ENCODE results near the gene ATP10A. TPM values are rescaled to one million over a fixed set of nuclear protein-coding genes. Genes with fewer than 3 reads are reported as not detected.
"Not testable (repeated sequence)": the region's sequence is repeated elsewhere in the genome, so short reads cannot be mapped to it uniquely, and the experiment has no call there.

Gene ATP10A
- total RNA-seq, 4 donors from 2014 or later = 1.4 to 10.0 (median 3.6) TPM

GRCh38 chr15:25883463-25884259, 20.5 kb upstream of the ATP10A start:
- no peaks in the 10 kb centered on the region for H3K36me3 ChIP-seq

GRCh38 chr15:25882466-25882865, 19.3 kb upstream of the ATP10A start:
- Histone ChIP-seq H3K27ac (no peak overlapping the region), H3K4me1 (no peaks in the 10 kb centered on the region), H3K27me3 (no peaks in the 10 kb centered on the region), H3K4me3 (no peak overlapping the region), H3K36me3 (no peaks in the 10 kb centered on the region), H3K9me3 (no peaks in the 10 kb centered on the region)
- in situ Hi-C loops (cut with MboI; ENCODE audit: low pct_ligation_motif_present in 1 of 4, low pct_unique_long_range_greater_than_20kb in 1 of 4, low sequenced_read_pairs in 3 of 4) = loop anchor here in 1 of 4 donors (25.0 kb wide), 1 partner anchor 105 kb away; no protein-coding TSS in a partner anchor
- 73 to 86% methylated on average over 2 of the region's 2 CpGs for WGBS, 2 donors (ENCODE audit: low coverage in 1 of 2)
- intact Hi-C loops (cut with DNase I; ENCODE audit: low total_unique reads) = no loop called here
- no peak for DNase-seq
- TF ChIP-seq POLR2A (IDR thresholded peaks at IDR 0.05) (no peak), POLR2AphosphoS5 (IDR thresholded peaks at IDR 0.05) (no peak), EP300 (IDR thresholded peaks at IDR 0.05; ENCODE audit: low read depth) (no peak), CTCF (IDR thresholded peaks at IDR 0.05) (no peak)

More at GRCh38 chr15:25883463-25884259, 20.5 kb upstream of the ATP10A start:
- H3K27ac ChIP-seq = no peak overlapping the region
- no peak for DNase-seq
- WGBS, 2 donors (ENCODE audit: low coverage in 1 of 2) = 48 to 63% methylated on average over 5 to 6 of the region's 6 CpGs
- H3K9me3 ChIP-seq = no peaks in the 10 kb centered on the region
- no peaks in the 10 kb centered on the region for H3K27me3 ChIP-seq
- TF ChIP-seq POLR2AphosphoS5 (IDR thresholded peaks at IDR 0.05) (no peak), POLR2A (IDR thresholded peaks at IDR 0.05) (no peak), CTCF (IDR thresholded peaks at IDR 0.05) (no peak), EP300 (IDR thresholded peaks at IDR 0.05; ENCODE audit: low read depth) (no peak)
- H3K4me3 ChIP-seq = no peak overlapping the region
- H3K4me1 ChIP-seq = no peaks in the 10 kb centered on the region
- in situ Hi-C loops (cut with MboI; ENCODE audit: low pct_ligation_motif_present in 1 of 4, low pct_unique_long_range_greater_than_20kb in 1 of 4, low sequenced_read_pairs in 3 of 4) (loop anchor here in 1 of 4 donors (25.0 kb wide), 1 partner anchor 104 kb away; no protein-coding TSS in a partner anchor), intact Hi-C loops (cut with DNase I; ENCODE audit: low total_unique reads) (no loop called here)

GRCh38 chr15:25880877-25881276, 17.8 kb upstream of the ATP10A start:
- H3K27ac ChIP-seq; H3K4me1 ChIP-seq; H3K4me3 ChIP-seq; intact Hi-C loops (cut with DNase I; ENCODE audit: low total_unique reads); DNase-seq; H3K27me3 ChIP-seq; H3K9me3 ChIP-seq; H3K36me3 ChIP-seq: not testable (repeated sequence)
- WGBS, 2 donors (ENCODE audit: low coverage in 1 of 2) = 42 to 82% methylated on average over 2 to 6 of the region's 6 CpGs
- in situ Hi-C loops (cut with MboI; ENCODE audit: low pct_ligation_motif_present in 1 of 4, low pct_unique_long_range_greater_than_20kb in 1 of 4, low sequenced_read_pairs in 3 of 4) = loop anchor here in 1 of 4 donors (25.0 kb wide), 1 partner anchor 106 kb away; no protein-coding TSS in a partner anchor

- DNase-seq = no peak
- WGBS, 2 donors (ENCODE audit: low coverage in 1 of 2) = 84% methylated on average over 1 of the region's 1 CpG; no CpG with 5 or more reads in 1 of the 2 donors
- in situ Hi-C loops (cut with MboI; ENCODE audit: low pct_ligation_motif_present in 1 of 4, low pct_unique_long_range_greater_than_20kb in 1 of 4, low sequenced_read_pairs in 3 of 4) (loop anchor here in 1 of 4 donors (25.0 kb wide), 1 partner anchor 107 kb away; no protein-coding TSS in a partner anchor), intact Hi-C loops (cut with DNase I; ENCODE audit: low total_unique reads) (no loop called here)
- H3K4me1 ChIP-seq = no peaks in the 10 kb centered on the region
- no peak overlapping the region for H3K4me3 ChIP-seq
- TF ChIP-seq POLR2A (IDR thresholded peaks at IDR 0.05) (no peak), EP300 (IDR thresholded peaks at IDR 0.05; ENCODE audit: low read depth) (no peak), CTCF (IDR thresholded peaks at IDR 0.05) (no peak), POLR2AphosphoS5 (IDR thresholded peaks at IDR 0.05) (no peak)
- no peaks in the 10 kb centered on the region for H3K27me3 ChIP-seq
- no peaks in the 10 kb centered on the region for H3K9me3 ChIP-seq
- H3K36me3 ChIP-seq = no peaks in the 10 kb centered on the region
- H3K27ac ChIP-seq = no peak overlapping the region
These were observed 17.3 kb upstream of the ATP10A start for GRCh38 chr15:25880411-25880810.
